Mucosa of descending colon (tissue), 3 donors: ENCODE data around the gene ATP13A2. TPM values are rescaled to one million over a fixed set of nuclear protein-coding genes. Genes with fewer than 3 reads are reported as not detected.
A peak's percentile ranks its signal among the peaks of the same experiment; 100 is the strongest.

ENCODE experiments used
- ATAC-seq: fragments of 200-7000 bp; cut with Tn5 transposase; one replicate; pipeline ENCODE4 v1.9.1; 2020; ENCODE audit warnings: mild to moderate bottlenecking, moderate library complexity
- DNase-seq, 3 donors: peaks; one replicate each; pipeline ENCODE4 v3.0.0-alpha.2; 2020
- H3K36me3 ChIP-seq: fragments of 200-600 bp; one replicate; pipeline ENCODE4 v1.8.0; 2021; ENCODE audit warnings: low read depth, mild to moderate bottlenecking
- H3K4me1 ChIP-seq: fragments of 200-600 bp; one replicate; pipeline ENCODE4 v1.8.0; 2021; ENCODE audit warnings: low read depth, mild to moderate bottlenecking
- H3K4me3 ChIP-seq: fragments of 200-600 bp; one replicate; pipeline ENCODE4 v1.8.0; 2021; ENCODE audit warnings: mild to moderate bottlenecking
- H3K9me3 ChIP-seq: fragments of 200-600 bp; one replicate; pipeline ENCODE4 v1.8.0; 2021; ENCODE audit warnings: mild to moderate bottlenecking
- CTCF ChIP-seq: fragments of 200-600 bp; IDR thresholded peaks from one replicate; pipeline ENCODE4 v1.8.0; 2022; ENCODE audit warnings: antibody characterized with exemption, mild to moderate bottlenecking
- intact Hi-C, 2 donors: fragments of 100-400 bp; cut with DNase I in 1 of 2; cut with micrococcal nuclease in 1 of 2; formaldehyde crosslinking; loops; one replicate each; pipeline versions ENCODE4 v1.11.0 to v1.11.1; 2022; cut with DNase I, micrococcal nuclease
- total RNA-seq, 3 donors: library from RNA; stranded (reverse); fragmentation: NEBNext Ultra II Directional in 2 of 3; extraction: Animal tissue kit (Norgen Biotek cat#: 25700) in 2 of 3; gene quantifications; one replicate each; pipeline versions ENCODE4 v1.2.1 to v1.2.4, GENCODE V29; 2021 to 2023
- donor health status: DM: no; HTN: no; CAD: no; lungs with moderate emphysema.
- donor health status: DM: no; HTN: no; CAD: no.
- donor health status: DM: no; HTN: yes; CAD: no.

ATP13A2 gene
- total RNA-seq, 3 donors from 2014 or later = 36.0 to 53.5 (median 44.1) TPM

GRCh38 chr1:17014671-17015567, 3.2 kb upstream of the ATP13A2 start:
- no peak for TF ChIP-seq CTCF
- no peaks in the 10 kb centered on the region for H3K9me3 ChIP-seq
- H3K4me1 ChIP-seq = peaks cover 13% of the 10 kb centered on the region
- ATAC-seq (no peak), DNase-seq (no peak)
- H3K36me3 ChIP-seq = peaks cover 3% of the 10 kb centered on the region
- H3K4me3 ChIP-seq = no peak overlapping the region
- intact Hi-C loops = no loop called here

- Histone ChIP-seq H3K36me3 (peaks cover 3% of the 10 kb centered on the region), H3K9me3 (no peaks in the 10 kb centered on the region), H3K4me3 (no peak overlapping the region), H3K4me1 (peaks cover 16% of the 10 kb centered on the region)
- TF ChIP-seq CTCF = no peak
- ATAC-seq (no peak), DNase-seq (peak in 1 of 3 donors; percentile 24)
- intact Hi-C loops = no loop called here
Observed at GRCh38 chr1:17013491-17014320, 2.0 kb upstream of the ATP13A2 start.

- intact Hi-C loops = no loop called here
- Histone ChIP-seq H3K4me1 (peaks cover 16% of the 10 kb centered on the region), H3K36me3 (peaks cover under 1% of the 10 kb centered on the region), H3K9me3 (no peaks in the 10 kb centered on the region), H3K4me3 (no peak overlapping the region)
- no peak for TF ChIP-seq CTCF
- ATAC-seq = no peak
- no peak for DNase-seq
Observed at GRCh38 chr1:17012775-17013490, 1.2 kb upstream of the ATP13A2 start.

GRCh38 chr1:17011092-17011438, 663 bp downstream of the ATP13A2 start:
- Histone ChIP-seq H3K4me3 (peak overlapping the region; percentile 44), H3K36me3 (no peaks in the 10 kb centered on the region), H3K9me3 (no peaks in the 10 kb centered on the region), H3K4me1 (peaks cover 16% of the 10 kb centered on the region)
- TF ChIP-seq CTCF = no peak
- intact Hi-C loops = no loop called here
- no peak for ATAC-seq
- peak in 1 of 3 donors; percentile 15 for DNase-seq

GRCh38 chr1:17009706-17010105, 2.0 kb downstream of the ATP13A2 start:
- ATAC-seq = peak; percentile 64
- H3K4me1 ChIP-seq = peaks cover 16% of the 10 kb centered on the region
- intact Hi-C loops = no loop called here
- no peaks in the 10 kb centered on the region for H3K9me3 ChIP-seq
- no peak overlapping the region for H3K4me3 ChIP-seq
- DNase-seq = peak in 2 of 3 donors; percentile 12 to 48
- TF ChIP-seq CTCF = no peak
- H3K36me3 ChIP-seq = no peaks in the 10 kb centered on the region
